8988T (cell line): ENCODE data around the gene SRP19.
A peak's percentile ranks its signal among the peaks of the same experiment; 100 is the strongest.
"Not testable (repeated sequence)": the region's sequence is repeated elsewhere in the genome, so short reads cannot be mapped to it uniquely, and the experiment has no call there.

Experiments used
- DNase-seq: peaks from one replicate; pipeline ENCODE4 v3.0.0; 2011

Gene SRP19

DNA sequence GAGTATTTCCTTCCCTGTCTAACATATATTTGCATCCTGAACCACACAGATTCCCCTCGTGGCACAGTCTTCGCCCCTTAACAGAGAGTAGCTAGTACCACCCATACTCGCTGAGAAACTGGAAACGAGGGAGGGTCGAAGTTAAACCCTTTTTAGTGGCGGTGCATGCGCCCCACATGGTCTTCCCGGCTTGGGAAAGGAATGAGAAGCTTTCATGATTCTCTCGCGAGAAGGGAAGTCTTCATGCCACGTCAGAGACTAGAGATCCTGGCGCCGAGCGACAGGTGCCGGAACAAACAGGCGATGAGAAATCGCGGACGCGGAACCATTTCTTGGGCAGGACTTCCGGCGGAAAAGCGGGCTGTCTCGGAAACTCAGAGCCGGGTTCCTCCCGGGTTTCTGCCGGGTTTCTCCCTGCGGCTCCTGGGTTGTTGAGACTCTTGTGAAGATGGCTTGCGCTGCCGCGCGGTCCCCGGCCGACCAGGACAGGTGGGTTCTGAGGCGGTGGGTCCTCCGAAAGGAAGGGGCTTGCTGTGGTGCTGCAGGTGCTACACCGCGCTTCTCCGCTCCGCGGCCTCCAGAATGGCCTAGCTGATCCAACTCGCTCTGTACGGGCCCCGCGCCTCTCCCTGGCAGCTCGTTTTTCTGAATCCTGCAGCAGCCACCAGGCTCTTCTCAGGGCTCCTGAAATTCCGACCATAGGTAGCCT lies at the start of gene SRP19:
TSS of gene SRP19 (plus strand) at position 359 of the 709 bp plus-strand sequence. CDS start at position 449, 90 bp downstream.
- DNase-seq = peak; percentile 82

DNA sequence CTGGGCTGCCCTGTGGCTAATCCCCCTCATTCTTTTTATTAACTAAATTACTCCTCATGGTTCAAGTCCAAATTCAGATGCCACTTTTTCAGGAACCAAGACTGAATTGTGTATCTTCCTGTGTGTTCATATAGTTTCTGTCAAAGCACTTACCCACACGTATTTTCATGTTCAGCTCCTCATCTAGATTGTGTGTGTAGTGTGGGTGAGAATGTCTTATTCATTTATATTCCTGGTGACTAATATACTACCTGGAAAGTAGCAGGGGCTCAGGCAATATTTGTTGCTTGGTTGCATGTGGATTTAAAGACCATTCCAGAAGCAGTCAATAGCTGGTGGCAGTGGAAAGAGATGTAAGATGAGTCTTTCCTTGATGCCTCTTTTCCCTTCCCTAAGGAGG lies 48.5 kb upstream of the SRP19 start:
- no peak for DNase-seq

DNA sequence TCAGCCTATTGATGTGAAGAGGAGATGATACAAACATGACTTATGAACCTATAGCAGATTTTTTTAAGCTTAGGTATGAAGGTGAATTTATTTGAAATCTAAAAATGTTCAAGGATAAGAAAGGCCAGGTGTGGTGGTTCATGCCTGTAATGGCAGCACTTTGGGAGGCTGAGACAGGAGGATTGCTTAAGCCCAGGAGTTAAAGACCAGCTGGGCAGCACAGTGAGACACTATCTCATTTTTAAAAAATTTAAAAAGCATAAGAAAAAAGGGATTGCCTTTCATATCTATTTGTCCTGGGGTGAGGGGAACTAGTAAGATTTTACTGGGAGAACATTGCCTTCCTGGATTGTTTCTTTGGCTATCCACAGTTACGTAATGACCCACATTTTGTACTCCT lies 40.8 kb upstream of the SRP19 start:
- no peak for DNase-seq

DNA sequence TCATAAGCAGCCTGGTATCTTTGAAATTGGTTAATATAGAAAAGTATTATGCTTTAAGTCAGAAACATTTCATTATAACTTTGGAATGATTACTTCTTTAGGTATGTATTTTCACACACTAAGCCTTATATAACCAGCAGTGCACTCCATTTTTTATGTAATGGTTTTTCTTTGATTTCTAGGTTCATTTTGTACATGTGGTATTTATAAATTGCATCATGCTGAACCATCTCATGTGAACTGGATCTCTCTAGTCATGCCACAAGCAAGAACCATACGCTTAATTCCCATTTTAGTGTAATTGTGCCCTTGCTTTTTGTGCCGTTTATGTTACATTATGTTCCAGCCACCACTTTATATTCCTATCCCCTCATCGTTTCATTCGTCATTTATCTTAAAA lies 38.6 kb upstream of the SRP19 start:
- DNase-seq = no peak

DNA sequence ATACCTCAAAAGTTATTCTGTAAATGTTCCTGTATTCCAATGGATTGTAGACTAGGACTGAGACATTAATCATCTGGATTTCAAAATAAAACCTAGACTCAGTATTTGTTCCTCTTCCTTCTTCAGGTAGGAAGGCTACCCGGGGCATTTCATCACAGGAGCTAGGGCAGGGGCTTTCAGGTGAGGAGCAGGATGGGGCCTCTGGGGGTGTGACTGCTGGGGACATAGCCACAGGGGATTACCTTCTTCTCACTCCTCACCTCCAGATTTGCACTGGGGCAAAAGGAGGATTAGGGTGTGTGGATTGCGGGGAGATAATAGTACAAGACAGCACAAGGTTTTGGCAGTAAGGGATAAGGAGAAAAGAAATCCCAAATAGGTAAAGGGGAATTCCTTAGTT lies 37.9 kb upstream of the SRP19 start:
- no peak for DNase-seq

DNA sequence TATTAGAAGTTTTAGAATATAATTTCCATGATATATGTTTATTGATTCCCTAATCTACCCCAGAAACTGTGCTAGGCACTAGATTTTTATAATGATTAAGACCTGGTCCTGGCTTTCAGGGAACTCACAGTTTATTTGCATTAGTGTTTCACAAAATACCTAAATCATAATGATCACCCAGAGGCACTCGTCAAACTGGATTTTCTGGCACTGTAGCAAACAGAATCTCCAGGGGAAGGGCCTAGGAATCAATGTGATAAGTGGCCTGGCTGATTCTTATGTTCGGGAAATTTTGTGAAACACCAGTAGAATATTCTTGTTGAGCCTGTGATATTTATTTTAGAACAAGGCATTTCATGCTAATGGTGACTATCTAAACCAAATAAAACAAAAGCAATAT lies 37.4 kb upstream of the SRP19 start:
- no peak for DNase-seq

DNA sequence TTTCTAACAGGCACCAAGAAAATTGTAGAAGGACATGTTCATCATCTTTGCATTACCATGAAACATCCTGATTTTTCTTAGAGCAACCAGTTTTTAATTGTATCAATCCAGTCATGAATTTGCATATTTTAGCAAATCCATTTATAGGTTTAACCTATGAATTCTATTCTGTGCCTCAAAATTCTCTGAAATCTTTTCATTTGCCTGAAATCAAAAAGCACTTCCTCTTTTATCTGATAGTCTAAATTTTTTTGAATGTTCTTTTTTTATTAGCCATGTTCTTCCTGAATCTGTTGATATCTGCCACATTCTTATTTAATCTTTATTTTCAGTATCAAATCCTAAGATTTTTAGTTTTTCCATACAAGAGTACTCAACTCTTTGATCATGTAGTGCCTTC lies 36.9 kb upstream of the SRP19 start:
- no peak for DNase-seq

DNA sequence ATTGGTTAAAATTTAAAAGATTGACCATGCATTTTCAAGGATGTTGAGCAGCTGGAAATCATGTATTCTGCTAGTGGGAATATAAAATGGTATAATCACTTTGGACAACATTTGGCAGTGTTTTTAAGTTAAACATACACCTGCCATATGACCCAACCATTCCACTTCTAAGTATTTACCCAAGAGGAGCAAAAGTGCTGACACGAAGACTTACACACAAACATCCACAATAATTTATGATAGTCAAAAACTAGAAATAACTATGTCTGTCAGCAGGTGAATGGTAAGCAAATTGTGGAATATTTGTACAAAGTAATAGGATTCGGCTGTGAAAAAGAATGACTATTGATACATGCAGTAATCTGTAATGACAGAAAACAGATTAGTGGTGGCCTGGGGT lies 30.7 kb upstream of the SRP19 start:
- DNase-seq = no peak

DNA sequence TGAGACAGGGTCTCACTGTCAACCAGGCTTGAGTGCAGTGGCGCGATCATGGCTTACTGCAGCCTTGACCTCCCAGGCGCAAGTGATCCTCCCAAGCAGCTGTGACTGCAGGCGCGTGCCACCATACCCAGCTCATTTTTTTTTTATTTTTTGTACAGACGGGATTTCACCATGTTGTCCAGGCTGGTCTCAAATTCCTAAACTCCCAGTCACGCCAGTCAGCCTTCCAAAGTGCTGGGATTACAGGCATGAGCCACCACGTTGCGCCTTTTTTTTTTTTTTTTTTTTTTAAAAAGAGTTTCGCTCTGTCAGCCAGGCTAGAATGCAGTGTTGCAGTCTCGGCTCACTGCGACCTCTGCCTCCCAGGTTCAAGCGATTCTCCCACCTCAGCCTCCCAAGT lies 27.1 kb upstream of the SRP19 start:
- DNase-seq = no peak

DNA sequence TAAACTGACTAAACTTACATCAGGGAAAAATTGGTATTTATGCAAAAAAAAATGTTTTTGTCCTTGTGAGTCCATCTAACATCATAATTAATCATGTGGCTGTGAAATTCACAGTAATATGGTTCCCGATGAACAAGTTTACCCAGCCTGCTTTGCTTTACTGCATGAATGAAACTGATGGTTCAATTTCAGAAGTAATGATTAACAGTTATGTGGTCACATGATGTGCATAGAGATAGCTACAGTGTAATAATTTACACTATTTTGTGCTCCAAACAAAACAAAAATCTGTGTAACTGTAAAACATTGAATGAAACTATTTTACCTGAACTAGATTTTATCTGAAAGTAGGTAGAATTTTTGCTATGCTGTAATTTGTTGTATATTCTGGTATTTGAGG lies 16.6 kb upstream of the SRP19 start:
- no peak for DNase-seq

DNA sequence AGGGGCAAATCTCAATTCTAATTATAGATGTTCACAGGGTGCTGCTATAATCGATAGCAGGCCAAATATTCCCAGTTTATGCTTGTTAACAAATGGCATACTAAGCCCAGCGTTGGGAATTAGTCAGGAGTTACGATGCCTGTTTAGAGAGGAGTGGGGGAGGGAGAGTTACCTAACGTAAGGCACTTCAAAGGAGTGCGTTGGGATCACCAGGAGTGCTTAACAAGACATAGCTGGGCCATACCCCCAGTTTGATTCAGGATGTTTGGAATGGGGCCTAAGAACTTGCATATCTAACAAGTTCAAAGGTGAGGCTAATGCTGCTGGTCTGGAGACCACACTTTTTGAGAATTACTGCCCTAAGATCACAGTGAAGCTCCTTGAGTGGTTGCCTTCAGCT lies 14.5 kb upstream of the SRP19 start:
- no peak for DNase-seq

DNA sequence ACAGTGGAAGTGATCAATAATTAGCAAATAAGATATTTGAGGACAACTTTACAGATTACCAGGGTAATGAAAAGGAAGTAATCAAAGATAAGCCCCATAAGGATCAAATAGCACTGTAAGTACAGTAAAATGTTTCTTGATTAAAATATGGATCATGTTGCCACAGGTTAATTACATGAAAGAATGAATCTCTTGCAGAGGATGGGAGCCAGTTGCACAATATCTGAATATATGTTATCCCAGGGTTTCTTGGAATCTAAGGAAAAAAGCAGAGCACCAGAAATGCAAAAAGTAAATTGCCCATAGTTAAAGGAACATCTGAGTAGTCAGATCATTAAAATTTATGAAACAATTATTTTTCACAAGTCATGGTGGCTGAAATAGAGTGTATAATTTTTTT lies 13.8 kb upstream of the SRP19 start:
- DNase-seq = no peak

DNA sequence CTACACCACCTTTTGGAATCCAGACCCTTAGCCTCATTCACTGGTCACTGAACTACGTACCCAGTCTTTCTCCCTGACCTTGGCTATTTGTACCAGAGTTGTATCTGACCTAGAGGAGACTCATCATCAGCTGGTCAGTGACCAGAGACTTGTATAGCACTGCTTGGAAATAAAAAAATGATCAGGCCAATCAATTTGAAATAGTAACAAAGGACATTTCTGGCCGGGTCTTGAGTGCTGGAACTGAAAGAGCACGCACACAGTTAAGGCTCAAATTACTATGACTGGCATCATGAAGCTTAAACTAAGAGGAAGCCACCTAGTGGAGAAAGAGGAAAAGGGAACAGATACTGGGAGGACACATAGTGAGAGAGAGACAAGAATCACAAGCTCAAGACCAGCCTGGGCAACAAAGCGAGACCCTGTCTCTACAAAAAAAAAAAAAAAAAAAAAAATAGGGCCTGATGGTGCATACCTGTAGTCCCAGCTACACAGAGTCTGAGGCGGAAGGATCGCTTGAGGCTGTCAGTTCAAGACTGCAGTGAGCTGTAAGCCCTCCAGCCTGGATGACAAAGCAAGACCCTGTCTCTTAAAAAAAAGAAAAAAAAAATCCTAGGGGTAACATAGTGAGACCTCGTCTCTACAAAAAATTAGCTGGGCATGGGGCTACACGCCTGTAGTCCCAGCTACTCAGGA lies 12.8 kb upstream of the SRP19 start:
- DNase-seq = no peak

DNA sequence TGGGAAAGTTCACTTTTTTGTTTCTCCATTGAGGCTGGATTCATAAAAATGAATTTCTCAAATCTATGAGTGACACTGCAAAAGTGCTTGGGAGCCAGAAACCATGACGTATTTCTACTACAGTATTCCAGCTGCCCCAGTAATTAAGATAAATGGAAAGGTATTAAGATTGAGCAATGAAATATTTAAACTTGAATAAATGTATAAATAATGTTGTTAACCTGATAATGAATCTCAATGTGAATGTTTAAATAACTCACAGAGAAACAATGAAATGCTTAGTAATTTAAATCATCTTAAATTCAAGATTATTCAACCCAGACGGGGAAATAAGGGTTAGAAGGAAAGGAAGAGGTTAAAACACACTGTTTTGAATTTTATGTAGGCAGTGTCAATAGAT lies 11.2 kb upstream of the SRP19 start:
- no peak for DNase-seq

DNA sequence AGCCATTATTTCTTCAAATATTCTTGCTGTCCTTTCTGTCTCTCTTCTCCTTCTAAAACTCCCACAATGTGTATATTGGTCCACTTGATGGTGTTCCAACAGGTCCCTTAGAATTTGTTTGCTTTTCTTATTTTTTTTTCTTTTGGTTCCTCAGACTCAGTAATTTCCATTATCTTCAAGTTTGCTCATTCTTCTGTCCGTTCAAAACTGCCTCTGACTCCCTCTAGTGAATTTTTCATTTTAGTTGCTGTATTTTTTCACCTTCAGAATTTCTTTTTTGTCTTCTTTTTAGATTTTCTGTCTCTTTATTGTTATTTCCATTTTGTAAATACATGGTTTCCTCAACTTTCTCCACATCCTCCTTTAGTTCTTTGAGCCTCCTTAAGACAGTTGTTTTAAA lies 6.4 kb upstream of the SRP19 start:
- no peak for DNase-seq

DNA sequence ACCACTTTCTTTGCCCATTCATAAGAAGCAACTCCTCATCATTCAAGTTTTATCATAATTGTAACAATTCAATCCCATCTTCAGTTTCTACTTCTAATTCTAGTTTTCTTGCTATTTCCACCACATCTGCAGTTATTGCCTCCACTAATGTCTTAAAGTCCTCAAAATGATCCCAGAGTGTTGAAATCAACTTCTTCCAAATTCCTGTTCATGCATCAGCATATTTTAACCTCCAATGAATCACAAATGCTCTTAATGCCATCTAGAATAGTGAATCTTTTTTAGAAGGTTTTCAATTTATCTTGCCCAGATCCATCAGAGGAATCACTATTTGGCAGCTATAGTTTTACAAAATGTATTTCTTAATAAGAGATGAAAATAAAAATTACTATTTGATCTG lies 3.2 kb upstream of the SRP19 start:
- DNase-seq = no peak

DNA sequence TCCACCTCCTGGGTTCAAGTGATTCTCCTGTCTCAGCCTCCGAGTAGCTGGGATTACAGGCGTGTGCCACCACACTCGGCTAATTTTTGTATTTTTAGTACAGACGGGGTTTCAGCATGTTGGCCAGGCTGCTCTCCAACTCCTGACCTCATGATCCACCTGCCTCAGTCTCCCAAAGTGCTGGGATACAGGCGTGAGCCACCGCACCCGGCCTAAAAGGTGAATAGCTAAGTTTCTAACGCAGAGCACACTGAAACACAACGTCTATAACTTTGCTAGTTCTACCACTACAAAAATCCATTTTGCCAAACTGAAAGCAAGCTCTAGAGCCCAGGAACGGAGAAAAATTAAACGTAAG lies 537 bp upstream of the SRP19 start:
- not testable (repeated sequence) for DNase-seq

DNA sequence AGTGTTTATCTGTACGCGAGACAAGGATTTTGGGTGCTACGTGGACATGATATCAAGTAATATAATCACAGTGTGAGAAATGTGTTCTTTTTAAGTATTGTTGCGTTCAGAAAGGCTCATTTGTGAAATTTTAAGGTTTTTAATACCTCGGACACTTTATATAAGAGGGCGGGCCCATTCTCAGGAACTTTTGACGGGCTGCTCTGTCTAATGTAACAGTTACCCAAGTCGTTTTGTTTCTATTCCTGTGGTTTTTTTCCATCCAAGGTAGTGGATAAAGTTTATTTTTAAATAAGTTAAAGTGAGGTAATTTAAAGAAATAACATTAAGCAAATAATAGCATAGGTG lies 525 bp downstream of the SRP19 start:
- DNase-seq = no peak

DNA sequence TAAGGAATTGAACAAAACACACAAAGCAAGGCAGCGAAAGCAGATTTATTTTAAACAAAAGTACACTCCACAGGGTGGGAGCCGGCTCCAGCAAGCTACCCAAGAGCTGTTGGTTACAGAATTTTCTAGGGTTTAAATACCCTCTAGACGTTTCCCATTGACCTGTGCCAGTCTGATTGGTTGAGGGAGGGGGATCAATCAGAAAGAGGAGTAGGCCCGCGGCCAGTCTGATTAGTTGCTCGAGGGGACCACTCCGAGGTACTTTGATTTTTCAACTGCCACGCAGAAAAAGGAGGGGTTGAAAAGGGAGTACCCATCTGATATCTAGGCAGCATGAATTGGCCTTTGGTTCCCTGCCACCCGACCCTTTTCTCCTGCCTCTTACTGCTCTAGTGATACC lies 998 bp downstream of the SRP19 start:
- DNase-seq = no peak

DNA sequence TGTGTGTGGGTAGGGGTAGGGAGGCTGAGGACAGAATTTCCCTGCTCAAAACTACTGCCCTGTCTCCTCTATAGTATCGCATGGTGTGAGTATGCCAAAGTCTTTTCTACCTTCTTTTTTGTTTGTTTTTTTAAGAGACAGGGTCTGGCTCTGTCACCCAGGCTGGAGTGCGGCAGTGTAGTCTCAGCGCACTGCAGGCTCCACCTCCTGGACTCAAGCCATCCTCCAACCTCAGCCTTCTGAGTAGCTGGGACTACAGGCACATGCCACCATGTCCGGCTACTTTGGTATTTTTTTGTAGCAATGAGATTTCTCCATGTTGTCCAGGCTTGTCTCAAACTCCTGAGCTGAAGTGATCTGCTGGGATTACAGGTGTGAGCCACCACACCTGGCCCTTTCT lies 2.5 kb downstream of the SRP19 start:
- no peak for DNase-seq

DNA sequence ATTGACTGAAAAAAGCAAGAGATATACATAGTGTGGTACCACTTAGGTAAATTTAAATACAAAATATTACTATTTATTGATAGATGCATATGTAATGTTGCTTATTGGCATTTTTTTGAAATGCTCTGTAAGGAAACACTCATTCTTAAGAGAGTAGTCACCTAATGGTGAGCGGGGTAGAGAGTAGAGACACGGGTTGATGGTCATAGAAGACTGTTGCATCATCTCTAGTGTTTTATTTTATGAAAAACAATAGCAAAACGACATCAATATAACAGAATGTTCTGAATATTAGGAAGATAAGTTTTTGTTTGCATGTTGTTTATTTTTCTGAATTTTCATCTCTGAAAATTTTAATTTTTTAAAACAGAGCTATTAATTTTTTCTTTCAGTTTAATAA lies 4.0 kb downstream of the SRP19 start:
- no peak for DNase-seq

DNA sequence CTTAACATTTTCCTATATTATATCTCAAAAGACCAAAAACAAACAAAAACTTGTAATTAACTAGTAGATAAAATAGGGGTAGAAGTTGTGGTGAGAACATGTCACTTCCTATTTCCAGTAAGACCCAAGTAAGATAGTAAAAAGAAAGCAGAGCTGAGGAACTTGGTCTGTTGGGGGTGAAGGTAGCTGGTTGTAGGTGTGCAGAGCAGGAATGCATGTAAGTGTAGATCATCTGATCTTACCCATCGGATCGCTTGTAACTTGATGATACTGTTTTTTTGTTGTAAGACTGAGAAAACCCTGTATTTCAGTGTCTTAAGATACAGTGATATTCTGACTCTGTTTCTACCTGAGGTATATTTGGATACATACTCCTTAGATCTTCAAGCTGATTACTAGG lies 5.7 kb downstream of the SRP19 start:
- DNase-seq = no peak

DNA sequence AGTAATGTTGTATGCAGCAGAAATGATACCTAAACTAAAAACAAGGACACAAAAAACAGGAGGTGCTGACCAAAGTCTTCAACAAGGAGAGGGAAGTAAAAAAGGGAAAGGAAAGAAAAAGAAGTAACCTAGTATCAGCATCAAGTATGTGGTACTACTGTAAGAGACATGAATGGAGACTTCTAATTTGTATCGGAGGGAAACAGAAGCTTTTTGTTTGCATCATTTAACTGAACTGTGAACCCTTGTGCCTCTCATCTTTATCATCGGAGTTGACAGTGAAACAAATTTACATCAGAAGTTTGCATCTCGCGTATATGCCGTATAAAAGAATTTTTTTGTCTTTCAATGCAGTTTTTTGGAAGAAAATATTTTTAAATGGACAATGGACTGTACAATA lies 6.3 kb downstream of the SRP19 start:
- no peak for DNase-seq

DNA sequence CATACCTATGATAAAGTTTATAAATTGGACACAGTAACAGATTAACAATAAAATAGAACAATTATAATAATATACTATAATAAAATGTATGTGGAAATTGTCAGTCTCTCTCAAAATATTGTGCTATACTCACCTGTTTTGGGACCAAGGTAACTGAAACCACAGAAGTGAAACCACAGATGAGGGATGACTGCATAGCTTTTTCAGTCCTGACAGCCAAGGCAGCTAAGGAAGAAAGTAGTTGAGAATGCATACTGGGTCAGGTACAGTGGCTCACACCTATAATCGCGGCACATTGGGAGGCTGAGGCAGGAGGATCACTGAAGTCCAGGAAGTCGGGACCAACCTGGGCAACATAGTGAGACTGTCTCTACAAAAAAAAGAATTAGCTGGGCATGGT lies 8.9 kb downstream of the SRP19 start:
- no peak for DNase-seq

DNA sequence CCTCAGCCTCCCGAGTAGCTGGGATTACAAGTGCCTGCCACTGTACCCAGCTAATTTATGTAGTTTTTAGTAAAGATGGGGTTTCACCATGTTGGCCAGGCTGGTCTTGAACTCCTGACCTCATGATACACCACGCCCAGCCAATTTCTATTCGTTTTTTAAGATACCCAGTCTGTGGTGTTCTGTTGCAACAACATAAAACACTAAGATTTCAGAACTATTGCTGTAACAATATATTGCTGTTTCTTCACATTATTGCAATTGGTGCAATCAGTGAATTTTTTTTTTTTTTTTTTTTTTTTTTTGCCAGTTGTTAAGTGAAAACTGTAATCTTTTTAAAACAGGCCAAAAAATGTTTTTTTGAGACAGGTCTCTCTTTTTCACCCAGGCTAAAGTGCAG lies 9.9 kb downstream of the SRP19 start:
- DNase-seq = no peak
